ENCODE data around the gene GPR132.
"Not testable (repeated sequence)": the region's sequence is repeated elsewhere in the genome, so short reads cannot be mapped to it uniquely, and the experiment has no call there.

The GPR132 gene

GRCh38 chr14:105065280-105066228 lies at the start of gene GPR132:
Gene GPR132, minus strand, starts transcription at chr14:105065430. Its CDS starts 10,010 bp downstream, at chr14:105055420.
- in situ Hi-C loops (cut with HindIII; ENCODE audit: low sequenced_read_pairs) = no loop called here

GRCh38 chr14:105109243-105109642 lies 44.0 kb upstream of the GPR132 start:
- in situ Hi-C loops (cut with HindIII; ENCODE audit: low sequenced_read_pairs) = not testable (repeated sequence)

GRCh38 chr14:105108516-105108864 lies 43.3 kb upstream of the GPR132 start:
- in situ Hi-C loops (cut with HindIII; ENCODE audit: low sequenced_read_pairs) = no loop called here

GRCh38 chr14:105107781-105108515 lies 42.7 kb upstream of the GPR132 start:
- in situ Hi-C loops (cut with HindIII; ENCODE audit: low sequenced_read_pairs) = no loop called here

GRCh38 chr14:105107351-105107750 lies 42.1 kb upstream of the GPR132 start:
- in situ Hi-C loops (cut with HindIII; ENCODE audit: low sequenced_read_pairs) = no loop called here

GRCh38 chr14:105105158-105105557 lies 39.9 kb upstream of the GPR132 start:
- in situ Hi-C loops (cut with HindIII; ENCODE audit: low sequenced_read_pairs) = no loop called here

GRCh38 chr14:105102893-105103292 lies 37.7 kb upstream of the GPR132 start:
- in situ Hi-C loops (cut with HindIII; ENCODE audit: low sequenced_read_pairs) = no loop called here

- in situ Hi-C loops (cut with HindIII; ENCODE audit: low sequenced_read_pairs) = no loop called here
These were observed 37.2 kb upstream of the GPR132 start for GRCh38 chr14:105102361-105102870.

GRCh38 chr14:105100910-105101309 lies 35.7 kb upstream of the GPR132 start:
- in situ Hi-C loops (cut with HindIII; ENCODE audit: low sequenced_read_pairs) = no loop called here

GRCh38 chr14:105099778-105100177 lies 34.5 kb upstream of the GPR132 start:
- in situ Hi-C loops (cut with HindIII; ENCODE audit: low sequenced_read_pairs) = no loop called here

- in situ Hi-C loops (cut with HindIII; ENCODE audit: low sequenced_read_pairs) = no loop called here
These were observed 33.1 kb upstream of the GPR132 start for GRCh38 chr14:105098316-105098715.

- in situ Hi-C loops (cut with HindIII; ENCODE audit: low sequenced_read_pairs) = no loop called here
These were observed 32.5 kb upstream of the GPR132 start for GRCh38 chr14:105097794-105098127.

GRCh38 chr14:105096206-105096875 lies 31.1 kb upstream of the GPR132 start:
- in situ Hi-C loops (cut with HindIII; ENCODE audit: low sequenced_read_pairs) = no loop called here

GRCh38 chr14:105095236-105095805 lies 30.1 kb upstream of the GPR132 start:
- in situ Hi-C loops (cut with HindIII; ENCODE audit: low sequenced_read_pairs) = no loop called here

- in situ Hi-C loops (cut with HindIII; ENCODE audit: low sequenced_read_pairs) = no loop called here
These were observed 29.1 kb upstream of the GPR132 start for GRCh38 chr14:105094193-105094907.

GRCh38 chr14:105093431-105094192 lies 28.4 kb upstream of the GPR132 start:
- in situ Hi-C loops (cut with HindIII; ENCODE audit: low sequenced_read_pairs) = no loop called here

GRCh38 chr14:105093038-105093430 lies 27.8 kb upstream of the GPR132 start:
- in situ Hi-C loops (cut with HindIII; ENCODE audit: low sequenced_read_pairs) = no loop called here

GRCh38 chr14:105092171-105093037 lies 27.2 kb upstream of the GPR132 start:
- in situ Hi-C loops (cut with HindIII; ENCODE audit: low sequenced_read_pairs) = no loop called here
